ENCODE results near the gene NOP9.
A peak's percentile ranks its signal among the peaks of the same experiment; 100 is the strongest.

The NOP9 gene

GRCh38 chr14:24304019-24304387 lies 4.4 kb downstream of the NOP9 start:
- no peak for DNase-seq (ENCODE audit: extremely low read depth, low read depth)
- TF ChIP-seq CTCF (IDR thresholded peaks at IDR 0.05; ENCODE audit: low read depth, low read length) = no peak

DNA sequence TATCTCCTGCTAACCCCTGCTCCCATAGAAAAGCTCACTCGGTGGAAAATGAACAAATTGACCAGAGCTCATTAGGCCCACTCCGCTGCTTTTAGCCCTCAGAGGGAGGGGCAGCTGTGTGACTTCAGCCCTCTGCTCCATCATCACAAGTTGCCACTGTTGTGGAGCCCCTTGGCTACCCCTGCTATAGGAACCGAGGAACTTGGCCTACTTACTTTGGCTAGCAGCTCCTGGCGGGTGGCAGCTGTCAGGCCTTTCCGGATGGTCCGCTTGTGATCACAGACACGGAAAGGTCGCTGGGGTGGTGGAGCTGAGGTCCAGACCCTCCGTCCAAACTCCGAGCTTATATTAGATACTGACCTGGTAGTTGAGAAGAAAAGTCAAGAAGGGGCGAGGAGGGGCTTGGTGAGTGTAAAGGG lies 7.5 kb downstream of the NOP9 start:
- no peak for TF ChIP-seq CTCF (IDR thresholded peaks at IDR 0.05; ENCODE audit: low read depth, low read length)

DNA sequence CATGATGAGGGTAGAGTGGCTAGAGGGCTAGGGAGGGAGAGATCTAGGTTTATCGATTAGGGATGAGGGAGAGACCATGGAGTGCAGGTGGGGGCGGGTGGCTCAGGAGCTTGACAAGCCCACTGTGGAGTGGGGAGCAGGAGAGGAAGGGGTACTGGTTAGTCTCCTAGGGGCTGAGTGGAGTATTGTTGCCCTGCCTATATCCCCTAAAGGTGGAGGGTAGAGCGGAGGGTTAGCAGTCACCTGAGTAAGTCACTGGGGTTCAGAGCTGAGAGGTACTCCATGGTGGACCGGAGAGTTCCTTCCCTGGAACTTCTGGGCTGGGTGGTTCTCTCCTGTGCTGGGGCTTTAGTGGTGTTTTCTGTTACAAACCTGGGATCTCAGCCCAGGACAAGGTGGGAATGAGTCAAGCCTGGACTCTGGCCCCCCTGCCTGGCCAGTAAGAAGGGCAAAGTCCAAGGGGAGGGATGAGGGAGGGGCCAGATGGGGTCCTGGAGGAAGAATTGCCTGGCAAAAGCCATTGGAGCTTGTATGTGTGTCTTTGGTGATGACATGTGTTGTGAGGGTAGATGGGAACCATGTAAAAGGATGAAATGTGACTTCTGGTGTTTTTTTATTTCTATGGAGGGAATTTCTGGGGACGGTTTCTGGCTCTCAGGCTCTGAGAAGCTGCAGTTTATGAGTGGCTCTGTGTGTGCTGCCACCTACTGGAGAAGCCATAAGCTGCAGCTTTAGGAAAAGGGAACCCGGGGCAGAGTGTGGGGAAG lies 8.1 kb downstream of the NOP9 start, which contains the start of gene CIDEB:
Gene CIDEB, minus strand, starts transcription at position 403 of the 767 bp plus-strand sequence. Its CDS starts 119 bp downstream, at position 284.
- TF ChIP-seq CTCF (IDR thresholded peaks at IDR 0.05; ENCODE audit: low read depth, low read length) = peak; percentile 98
- no peak for DNase-seq (ENCODE audit: extremely low read depth, low read depth)

More for the DNA sequence above, 7.5 kb downstream of the NOP9 start:
- DNase-seq (ENCODE audit: extremely low read depth, low read depth) = no peak

- no peak for DNase-seq (ENCODE audit: extremely low read depth, low read depth)
- no peak for TF ChIP-seq CTCF (IDR thresholded peaks at IDR 0.05; ENCODE audit: low read depth, low read length)
These were observed 8.9 kb downstream of the NOP9 start for GRCh38 chr14:24308342-24309124.

- no peak for DNase-seq (ENCODE audit: extremely low read depth, low read depth)
- TF ChIP-seq CTCF (IDR thresholded peaks at IDR 0.05; ENCODE audit: low read depth, low read length) = no peak
These were observed 10.1 kb downstream of the NOP9 start, which contains the start of gene LTB4R2 for GRCh38 chr14:24309538-24310264. Gene LTB4R2, plus strand, starts transcription at chr14:24310140. Its CDS starts 525 bp downstream, at chr14:24310665.

GRCh38 chr14:24310265-24310645 lies 10.6 kb downstream of the NOP9 start:
- TF ChIP-seq CTCF (IDR thresholded peaks at IDR 0.05; ENCODE audit: low read depth, low read length) = no peak
- no peak for DNase-seq (ENCODE audit: extremely low read depth, low read depth)
